Measurements from ENCODE around the gene STON1.
"Not testable (repeated sequence)": the region's sequence is repeated elsewhere in the genome, so short reads cannot be mapped to it uniquely, and the experiment has no call there.

The STON1 gene

DNA sequence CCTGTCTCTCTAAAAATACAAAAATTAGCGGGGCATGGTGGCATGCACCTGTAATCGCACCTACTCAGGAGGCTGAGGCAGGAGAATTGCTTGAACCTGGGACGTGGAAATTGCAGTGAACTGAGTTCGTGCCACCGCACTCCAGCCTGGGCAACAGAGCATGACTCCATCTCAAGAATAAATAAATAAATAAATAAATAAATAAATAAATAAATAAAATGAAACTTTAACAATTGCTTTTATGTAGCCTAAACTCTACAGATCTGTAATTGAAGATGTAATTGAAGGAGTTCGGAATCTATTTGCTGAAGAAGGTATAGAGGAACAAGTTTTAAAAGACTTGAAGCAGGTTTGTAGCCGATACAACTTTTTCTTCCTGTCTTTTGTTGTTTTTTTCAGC lies 90.7 kb downstream of the STON1 start:
- DNase-seq (ENCODE audit: low spot score): no peak

GRCh38 chr2:48622691-48623090 lies 92.7 kb downstream of the STON1 start:
- not testable (repeated sequence) for DNase-seq (ENCODE audit: low spot score)

DNA sequence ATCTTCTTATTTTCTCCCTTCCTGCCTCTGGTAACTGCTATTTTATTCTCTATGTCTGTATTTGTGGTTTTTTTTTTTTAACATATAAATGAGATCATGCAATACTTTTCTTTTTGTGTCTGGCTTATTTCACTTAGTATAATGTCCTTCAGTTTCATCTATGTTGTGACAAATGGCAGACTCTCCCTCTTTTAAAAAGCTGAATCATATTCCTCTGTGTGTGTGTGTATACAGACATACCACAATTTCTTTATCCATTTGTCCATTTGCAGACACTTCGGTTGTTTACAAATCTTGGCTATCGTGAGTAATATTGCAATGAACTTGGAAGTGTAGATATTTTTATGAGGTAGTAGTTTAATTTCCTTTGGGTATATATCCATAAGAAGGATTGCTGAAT lies 94.7 kb downstream of the STON1 start:
- DNase-seq (ENCODE audit: low spot score): no peak

DNA sequence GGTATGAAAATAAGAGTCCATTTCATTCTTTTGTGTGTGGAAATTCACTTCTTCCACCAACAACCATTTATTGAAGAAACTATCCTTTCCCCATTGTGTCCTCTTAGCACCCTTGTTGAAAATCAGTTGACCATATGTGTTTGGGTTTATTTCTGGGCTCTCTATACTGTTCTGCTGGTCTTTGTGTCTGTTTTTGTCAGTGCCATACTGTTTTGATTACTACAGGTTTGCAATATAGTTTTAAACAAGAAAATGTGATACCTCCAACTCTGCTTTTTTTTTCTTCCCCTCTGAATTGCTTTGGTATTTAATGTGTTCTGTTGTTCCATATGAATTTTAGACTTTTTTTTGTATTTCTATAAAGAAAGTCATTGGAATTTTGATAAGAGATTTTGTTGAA lies 96.1 kb downstream of the STON1 start:
- no peak for DNase-seq (ENCODE audit: low spot score)

DNA sequence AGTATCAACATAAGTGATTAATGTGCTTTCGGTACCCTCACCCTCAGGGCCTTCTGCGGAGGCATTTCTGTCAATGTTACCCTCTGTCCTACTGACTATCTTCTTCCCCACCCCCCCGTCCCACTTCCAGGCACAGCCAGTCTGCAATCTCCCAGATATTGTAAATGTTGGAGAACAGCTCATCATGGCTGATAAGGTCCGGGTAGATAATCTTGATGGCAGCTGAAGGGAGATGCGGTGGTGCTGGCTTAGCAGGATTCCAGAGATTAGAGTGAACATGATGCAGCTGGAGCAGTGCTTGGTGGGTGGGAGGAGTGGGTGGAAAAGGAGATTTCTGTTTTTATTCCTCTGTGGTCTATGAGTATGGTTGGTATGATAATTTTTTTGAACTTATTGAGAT lies 103.2 kb downstream of the STON1 start:
- no peak for DNase-seq (ENCODE audit: low spot score)

GRCh38 chr2:48635786-48636185 lies 105.8 kb downstream of the STON1 start:
- no peak for DNase-seq (ENCODE audit: low spot score)

- no peak for DNase-seq (ENCODE audit: low spot score)
These were observed 108.3 kb downstream of the STON1 start for GRCh38 chr2:48638261-48638660.
